HEK293 (cell line): Measurements from ENCODE around the gene MED8.

Experiments used
- CTCF ChIA-PET: fragments of 350-600 bp; formaldehyde crosslinking; extraction: SDS; loops from one replicate; lab custom pipeline; 2021; ENCODE audit warnings: antibody characterized with exemption; lab: Yijun Ruan, JAX
- POLR2A ChIA-PET: fragments of 300-600 bp; formaldehyde crosslinking; extraction: SDS; loops from one replicate; lab custom pipeline; 2020; ENCODE audit warnings: antibody characterized with exemption, inconsistent platforms; lab: Yijun Ruan, JAX
- H3K27ac ChIP-seq: fragments of 200-500 bp; sonication (Bioruptor generic); 2 replicates; pipeline ENCODE4 v1.5.1; 2014; ENCODE audit warnings: low read depth, low read length, control low read depth, inconsistent platforms; ENCODE audit errors: extremely low read depth
- H3K36me3 ChIP-seq, 2 experiments: fragments of 200-500 bp in 1 of 2; sonication (Bioruptor generic) in 1 of 2; 1 replicate in 1 of 2; 2 replicates in 1 of 2; pipeline ENCODE4 v1.5.1; 2014 to 2017; ENCODE audit warnings: inconsistent platforms in 2 of 2, low read length in 2 of 2; ENCODE audit not compliant: control insufficient read depth in 2 of 2, insufficient read depth in 1 of 2
- H3K4me1 ChIP-seq: fragments of 200-500 bp; sonication (Bioruptor generic); 2 replicates; pipeline ENCODE4 v1.5.1; 2014; ENCODE audit warnings: mild to moderate bottlenecking, low read length, inconsistent platforms; ENCODE audit not compliant: control insufficient read depth, insufficient read depth
- H3K4me3 ChIP-seq: 2 replicates; pipeline ENCODE4 v1.5.1; 2011; ENCODE audit warnings: low read depth, mild to moderate bottlenecking, control low read depth, low read length, moderate library complexity
- H3K9me3 ChIP-seq: fragments of 200-500 bp; sonication (Bioruptor generic); 2 replicates; pipeline ENCODE4 v1.5.1; 2014; ENCODE audit warnings: low read depth, low read length, inconsistent platforms; ENCODE audit not compliant: control insufficient read depth, insufficient read depth
- GLIS2 ChIP-seq: fragments of 450-650 bp; formaldehyde crosslinking; IDR thresholded peaks from 2 replicates; pipeline ENCODE4 v1.5.1; 2016; ENCODE audit warnings: missing biosample characterization, missing genetic modification characterization
- HOXC10 ChIP-seq: sonication (generic); formaldehyde crosslinking; IDR thresholded peaks from 2 replicates; pipeline ENCODE4 v1.8.1; 2023; ENCODE audit warnings: mild to moderate bottlenecking, missing genetic modification reagents
- KLF7 ChIP-seq: fragments of 450-650 bp; formaldehyde crosslinking; IDR thresholded peaks from 2 replicates; pipeline ENCODE4 v1.5.1; 2016; ENCODE audit warnings: missing biosample characterization, missing genetic modification characterization, borderline replicate concordance
- OSR2 ChIP-seq: fragments of 450-650 bp; formaldehyde crosslinking; IDR thresholded peaks from 2 replicates; pipeline ENCODE4 v1.5.1; 2016; ENCODE audit warnings: missing biosample characterization, missing genetic modification characterization
- ZBTB7A ChIP-seq: fragments of 450-650 bp; formaldehyde crosslinking; IDR thresholded peaks from 2 replicates; pipeline ENCODE4 v1.5.1; 2016; ENCODE audit warnings: low read depth, missing biosample characterization, missing genetic modification characterization
- ZFP37 ChIP-seq: fragments of 450-650 bp; formaldehyde crosslinking; IDR thresholded peaks from 2 replicates; pipeline ENCODE4 v1.5.1; 2016; ENCODE audit warnings: missing biosample characterization, missing genetic modification characterization
- ZNF174 ChIP-seq: fragments of 450-650 bp; formaldehyde crosslinking; IDR thresholded peaks from 2 replicates; pipeline ENCODE4 v1.5.0; 2017; ENCODE audit warnings: missing biosample characterization, mild to moderate bottlenecking, missing genetic modification characterization
- ZNF211 ChIP-seq: fragments of 450-650 bp; formaldehyde crosslinking; IDR thresholded peaks from 2 replicates; pipeline ENCODE4 v1.5.1; 2016; ENCODE audit warnings: low read depth, missing biosample characterization, missing genetic modification characterization
- ZNF335 ChIP-seq: fragments of 450-650 bp; formaldehyde crosslinking; conservative IDR thresholded peaks from 2 replicates; pipeline ENCODE4 v1.5.1; 2016; ENCODE audit warnings: missing biosample characterization, missing genetic modification characterization
- ZNF544 ChIP-seq: fragments of 450-650 bp; formaldehyde crosslinking; IDR thresholded peaks from 2 replicates; pipeline ENCODE4 v1.5.0; 2017; ENCODE audit warnings: missing biosample characterization, missing genetic modification characterization
- ZNF654 ChIP-seq: fragments of 450-650 bp; formaldehyde crosslinking; IDR thresholded peaks from 2 replicates; pipeline ENCODE4 v1.5.1; 2016; ENCODE audit warnings: low read depth, missing biosample characterization, missing genetic modification characterization
- ZNF830 ChIP-seq: fragments of 450-650 bp; IDR thresholded peaks from 2 replicates; pipeline ENCODE4 v1.5.0; 2018; ENCODE audit warnings: missing biosample characterization, missing genetic modification characterization, low read depth, mild to moderate bottlenecking, moderate library complexity
- TF ChIP-seq, protein P1 (sequence below): fragments of 450-650 bp; formaldehyde crosslinking; IDR thresholded peaks from 2 replicates; pipeline ENCODE4 v1.5.1; 2017; ENCODE audit warnings: missing biosample characterization, missing genetic modification characterization
- TF ChIP-seq, protein P2 (sequence below): fragments of 450-650 bp; formaldehyde crosslinking; IDR thresholded peaks from 2 replicates; pipeline ENCODE4 v1.5.1; 2016; ENCODE audit warnings: missing biosample characterization, missing genetic modification characterization, low read depth
- TF ChIP-seq, protein P3 (sequence below): fragments of 450-650 bp; formaldehyde crosslinking; IDR thresholded peaks from 2 replicates; pipeline ENCODE4 v1.5.1; 2016; ENCODE audit warnings: missing biosample characterization, missing genetic modification characterization
- TF ChIP-seq, protein P4 (sequence below): fragments of 450-650 bp; formaldehyde crosslinking; IDR thresholded peaks from 2 replicates; pipeline ENCODE4 v1.5.1; 2017; ENCODE audit warnings: missing biosample characterization, missing genetic modification characterization
- TF ChIP-seq, protein P5 (sequence below): fragments of 450-650 bp; formaldehyde crosslinking; IDR thresholded peaks from 2 replicates; pipeline ENCODE4 v1.5.1; 2016; ENCODE audit warnings: missing biosample characterization, missing genetic modification characterization

The MED8 gene

DNA sequence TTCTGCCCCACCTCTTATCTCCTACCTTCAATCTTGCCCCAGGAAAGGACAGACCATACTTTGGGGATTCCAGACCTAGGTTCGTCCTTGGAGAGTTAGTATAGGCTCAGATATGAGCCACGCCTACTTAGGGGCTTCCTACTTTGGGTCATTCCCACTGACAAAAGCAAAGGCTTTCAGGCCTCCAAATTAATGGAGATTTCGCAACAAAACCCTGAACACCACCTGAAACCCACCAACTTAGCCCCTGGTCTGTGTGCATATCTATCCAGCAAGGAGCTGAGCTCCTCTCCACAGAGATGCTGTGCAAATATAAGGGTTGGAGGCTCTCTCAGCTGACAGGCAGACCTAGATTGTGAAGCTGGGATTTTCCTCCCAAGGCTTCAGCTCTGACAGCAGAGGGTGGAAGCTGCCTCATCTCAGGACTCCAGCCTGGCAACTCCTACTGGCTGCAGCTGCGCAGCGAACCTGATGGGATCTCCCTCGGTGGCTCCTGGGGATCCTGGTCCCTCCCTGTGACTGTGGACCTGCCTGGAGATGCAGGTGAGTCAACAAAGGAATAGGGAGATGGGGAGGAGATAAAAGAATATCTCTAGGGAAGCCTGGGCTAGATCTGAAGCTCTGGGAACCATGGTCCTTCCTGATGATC is 49.9 kb downstream of the MED8 start (continued):
- TF ChIP-seq, protein P1, sequence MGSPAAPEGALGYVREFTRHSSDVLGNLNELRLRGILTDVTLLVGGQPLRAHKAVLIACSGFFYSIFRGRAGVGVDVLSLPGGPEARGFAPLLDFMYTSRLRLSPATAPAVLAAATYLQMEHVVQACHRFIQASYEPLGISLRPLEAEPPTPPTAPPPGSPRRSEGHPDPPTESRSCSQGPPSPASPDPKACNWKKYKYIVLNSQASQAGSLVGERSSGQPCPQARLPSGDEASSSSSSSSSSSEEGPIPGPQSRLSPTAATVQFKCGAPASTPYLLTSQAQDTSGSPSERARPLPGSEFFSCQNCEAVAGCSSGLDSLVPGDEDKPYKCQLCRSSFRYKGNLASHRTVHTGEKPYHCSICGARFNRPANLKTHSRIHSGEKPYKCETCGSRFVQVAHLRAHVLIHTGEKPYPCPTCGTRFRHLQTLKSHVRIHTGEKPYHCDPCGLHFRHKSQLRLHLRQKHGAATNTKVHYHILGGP = no peak
- TF ChIP-seq ZNF211 (tag by site-specific recombination) (no peak), GLIS2 (no peak)
- TF ChIP-seq, protein P2, sequence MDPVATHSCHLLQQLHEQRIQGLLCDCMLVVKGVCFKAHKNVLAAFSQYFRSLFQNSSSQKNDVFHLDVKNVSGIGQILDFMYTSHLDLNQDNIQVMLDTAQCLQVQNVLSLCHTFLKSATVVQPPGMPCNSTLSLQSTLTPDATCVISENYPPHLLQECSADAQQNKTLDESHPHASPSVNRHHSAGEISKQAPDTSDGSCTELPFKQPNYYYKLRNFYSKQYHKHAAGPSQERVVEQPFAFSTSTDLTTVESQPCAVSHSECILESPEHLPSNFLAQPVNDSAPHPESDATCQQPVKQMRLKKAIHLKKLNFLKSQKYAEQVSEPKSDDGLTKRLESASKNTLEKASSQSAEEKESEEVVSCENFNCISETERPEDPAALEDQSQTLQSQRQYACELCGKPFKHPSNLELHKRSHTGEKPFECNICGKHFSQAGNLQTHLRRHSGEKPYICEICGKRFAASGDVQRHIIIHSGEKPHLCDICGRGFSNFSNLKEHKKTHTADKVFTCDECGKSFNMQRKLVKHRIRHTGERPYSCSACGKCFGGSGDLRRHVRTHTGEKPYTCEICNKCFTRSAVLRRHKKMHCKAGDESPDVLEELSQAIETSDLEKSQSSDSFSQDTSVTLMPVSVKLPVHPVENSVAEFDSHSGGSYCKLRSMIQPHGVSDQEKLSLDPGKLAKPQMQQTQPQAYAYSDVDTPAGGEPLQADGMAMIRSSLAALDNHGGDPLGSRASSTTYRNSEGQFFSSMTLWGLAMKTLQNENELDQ (tag by site-specific recombination) = no peak

DNA sequence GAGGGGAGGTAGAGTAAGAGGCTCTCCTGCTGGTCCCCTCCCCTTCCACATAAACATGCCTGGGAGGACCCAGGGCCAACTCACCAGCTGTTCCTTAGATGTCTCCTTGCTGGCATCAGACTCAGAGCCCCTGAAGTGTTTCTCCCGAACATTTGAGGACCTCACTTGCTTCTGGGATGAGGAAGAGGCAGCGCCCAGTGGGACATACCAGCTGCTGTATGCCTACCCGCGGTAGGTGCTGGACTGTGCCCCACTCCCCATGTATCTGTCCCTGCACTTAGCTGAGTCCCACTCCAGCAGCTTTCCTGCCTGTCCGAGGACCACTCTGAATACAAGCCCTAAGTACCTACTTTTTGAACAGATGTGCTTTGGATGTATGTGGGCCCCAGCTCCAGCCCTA is 51.6 kb downstream of the MED8 start:
- Histone ChIP-seq H3K36me3 (no peaks in the 10 kb centered on the region), H3K4me1 (no peaks in the 10 kb centered on the region), H3K27ac (no peak overlapping the region), H3K9me3 (no peaks in the 10 kb centered on the region), H3K4me3 (no peak overlapping the region)
- TF ChIP-seq ZNF174 (tag by site-specific recombination) = no peak
- no peak for TF ChIP-seq HOXC10 (CRISPR knock-in tag)
- TF ChIP-seq, protein P3, sequence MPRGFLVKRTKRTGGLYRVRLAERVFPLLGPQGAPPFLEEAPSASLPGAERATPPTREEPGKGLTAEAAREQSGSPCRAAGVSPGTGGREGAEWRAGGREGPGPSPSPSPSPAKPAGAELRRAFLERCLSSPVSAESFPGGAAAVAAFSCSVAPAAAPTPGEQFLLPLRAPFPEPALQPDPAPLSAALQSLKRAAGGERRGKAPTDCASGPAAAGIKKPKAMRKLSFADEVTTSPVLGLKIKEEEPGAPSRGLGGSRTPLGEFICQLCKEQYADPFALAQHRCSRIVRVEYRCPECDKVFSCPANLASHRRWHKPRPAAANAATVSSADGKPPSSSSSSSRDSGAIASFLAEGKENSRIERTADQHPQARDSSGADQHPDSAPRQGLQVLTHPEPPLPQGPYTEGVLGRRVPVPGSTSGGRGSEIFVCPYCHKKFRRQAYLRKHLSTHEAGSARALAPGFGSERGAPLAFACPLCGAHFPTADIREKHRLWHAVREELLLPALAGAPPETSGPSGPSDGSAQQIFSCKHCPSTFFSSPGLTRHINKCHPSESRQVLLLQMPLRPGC = no peak
- no peak for TF ChIP-seq OSR2 (tag by site-specific recombination)
- TF ChIP-seq ZNF544 (tag by site-specific recombination) = no peak
- TF ChIP-seq ZBTB7A (tag by site-specific recombination) = no peak
- TF ChIP-seq ZNF654 (tag by site-specific recombination) = no peak
- no peak for TF ChIP-seq ZNF335
- TF ChIP-seq, protein P4, sequence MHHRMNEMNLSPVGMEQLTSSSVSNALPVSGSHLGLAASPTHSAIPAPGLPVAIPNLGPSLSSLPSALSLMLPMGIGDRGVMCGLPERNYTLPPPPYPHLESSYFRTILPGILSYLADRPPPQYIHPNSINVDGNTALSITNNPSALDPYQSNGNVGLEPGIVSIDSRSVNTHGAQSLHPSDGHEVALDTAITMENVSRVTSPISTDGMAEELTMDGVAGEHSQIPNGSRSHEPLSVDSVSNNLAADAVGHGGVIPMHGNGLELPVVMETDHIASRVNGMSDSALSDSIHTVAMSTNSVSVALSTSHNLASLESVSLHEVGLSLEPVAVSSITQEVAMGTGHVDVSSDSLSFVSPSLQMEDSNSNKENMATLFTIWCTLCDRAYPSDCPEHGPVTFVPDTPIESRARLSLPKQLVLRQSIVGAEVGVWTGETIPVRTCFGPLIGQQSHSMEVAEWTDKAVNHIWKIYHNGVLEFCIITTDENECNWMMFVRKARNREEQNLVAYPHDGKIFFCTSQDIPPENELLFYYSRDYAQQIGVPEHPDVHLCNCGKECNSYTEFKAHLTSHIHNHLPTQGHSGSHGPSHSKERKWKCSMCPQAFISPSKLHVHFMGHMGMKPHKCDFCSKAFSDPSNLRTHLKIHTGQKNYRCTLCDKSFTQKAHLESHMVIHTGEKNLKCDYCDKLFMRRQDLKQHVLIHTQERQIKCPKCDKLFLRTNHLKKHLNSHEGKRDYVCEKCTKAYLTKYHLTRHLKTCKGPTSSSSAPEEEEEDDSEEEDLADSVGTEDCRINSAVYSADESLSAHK (tag by site-specific recombination) = no peak
- TF ChIP-seq ZNF830 (tag by site-specific recombination) = no peak
- TF ChIP-seq GLIS2 = no peak
- no peak for TF ChIP-seq ZFP37
- TF ChIP-seq, protein P5, sequence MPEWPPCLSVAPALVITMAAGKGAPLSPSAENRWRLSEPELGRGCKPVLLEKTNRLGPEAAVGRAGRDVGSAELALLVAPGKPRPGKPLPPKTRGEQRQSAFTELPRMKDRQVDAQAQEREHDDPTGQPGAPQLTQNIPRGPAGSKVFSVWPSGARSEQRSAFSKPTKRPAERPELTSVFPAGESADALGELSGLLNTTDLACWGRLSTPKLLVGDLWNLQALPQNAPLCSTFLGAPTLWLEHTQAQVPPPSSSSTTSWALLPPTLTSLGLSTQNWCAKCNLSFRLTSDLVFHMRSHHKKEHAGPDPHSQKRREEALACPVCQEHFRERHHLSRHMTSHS (tag by site-specific recombination) = no peak
- no peak for TF ChIP-seq KLF7 (tag by site-specific recombination)
- CTCF ChIA-PET = interaction anchor here (0.6 kb wide), 1 partner anchor 77 kb away, joined by 3 read pairs; no protein-coding TSS in a partner anchor
- POLR2A ChIA-PET = interaction anchor here (2.8 kb wide), 1 partner anchor 11 kb away, joined by 11 read pairs; no protein-coding TSS in a partner anchor
